NCI-H774 (cell line): ENCODE data around the gene TNFAIP2.
A peak's percentile ranks its signal among the peaks of the same experiment; 100 is the strongest.

Experiments
- DNase-seq: peaks from one replicate; lab custom pipeline; 2025; lab: John Stamatoyannopoulos, UW

The TNFAIP2 gene

DNA sequence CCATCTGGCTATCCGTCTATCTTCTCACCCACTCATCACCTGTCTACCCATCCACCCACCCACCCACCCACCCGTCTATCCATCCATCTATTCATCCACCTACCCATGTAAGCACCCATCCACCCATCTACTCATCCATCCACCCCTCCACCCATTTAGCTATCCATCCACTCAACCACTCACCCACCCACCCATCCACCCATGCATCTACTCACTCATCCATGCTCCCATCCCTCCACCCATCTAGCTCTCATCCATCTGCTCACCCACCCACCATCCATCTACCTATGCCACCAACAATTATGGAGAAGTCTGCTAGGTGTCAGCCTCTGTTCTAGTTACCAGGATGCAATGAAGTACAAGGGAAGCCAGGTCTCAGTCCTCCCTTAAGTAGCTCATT is 11.1 kb downstream of the TNFAIP2 start:
- DNase-seq, result no peak

- DNase-seq, result no peak
Measured at GRCh38 chr14:103134919-103135318, 11.7 kb downstream of the TNFAIP2 start.

- no peak for DNase-seq
Measured at GRCh38 chr14:103135333-103136260, 12.3 kb downstream of the TNFAIP2 start.

GRCh38 chr14:103136388-103137271 is 13.4 kb downstream of the TNFAIP2 start:
- no peak for DNase-seq

- no peak for DNase-seq
Measured at GRCh38 chr14:103137689-103138300, 14.5 kb downstream of the TNFAIP2 start.

DNA sequence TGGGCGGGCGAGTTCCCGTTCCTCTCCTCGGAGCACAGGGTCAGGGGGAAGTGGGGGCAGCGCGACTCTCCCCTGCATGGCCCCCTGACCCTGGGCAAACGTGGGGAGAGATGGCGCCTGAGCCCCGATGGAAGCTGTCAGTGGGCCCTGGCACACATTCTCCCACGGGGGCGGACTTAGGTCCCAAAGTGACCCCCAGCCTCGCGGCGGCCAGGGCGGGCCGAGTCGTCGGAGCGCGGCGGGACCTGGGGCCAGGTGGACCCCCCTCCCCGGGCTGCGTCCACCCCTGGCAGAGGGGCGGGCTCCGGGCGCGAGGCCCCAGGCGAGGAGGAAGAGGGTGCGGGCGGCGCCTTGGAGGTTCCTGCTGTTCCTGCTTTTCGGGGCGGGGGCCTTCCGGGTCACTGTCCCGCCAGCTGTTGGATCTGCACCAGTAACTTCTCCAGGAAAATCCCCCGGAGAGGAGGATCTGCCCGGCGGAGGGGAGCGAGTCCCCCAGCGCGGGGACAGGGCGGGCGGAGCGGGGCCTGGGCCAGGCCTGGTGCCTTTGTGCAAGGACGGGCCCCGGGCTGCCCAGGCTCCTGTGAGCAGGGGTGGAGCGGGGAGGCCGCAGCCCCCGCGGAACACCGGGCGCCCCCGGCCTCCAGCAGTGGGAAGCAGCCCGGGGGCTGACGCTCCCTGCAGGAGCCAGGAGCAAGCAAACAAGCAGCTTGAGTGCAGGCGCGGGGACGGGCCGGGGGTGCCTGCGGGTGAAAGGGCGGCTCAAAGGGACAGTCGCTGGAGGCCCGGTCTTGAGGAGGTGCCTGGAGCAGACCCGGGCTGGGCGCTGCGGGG is 15.3 kb downstream of the TNFAIP2 start:
- no peak for DNase-seq

DNA sequence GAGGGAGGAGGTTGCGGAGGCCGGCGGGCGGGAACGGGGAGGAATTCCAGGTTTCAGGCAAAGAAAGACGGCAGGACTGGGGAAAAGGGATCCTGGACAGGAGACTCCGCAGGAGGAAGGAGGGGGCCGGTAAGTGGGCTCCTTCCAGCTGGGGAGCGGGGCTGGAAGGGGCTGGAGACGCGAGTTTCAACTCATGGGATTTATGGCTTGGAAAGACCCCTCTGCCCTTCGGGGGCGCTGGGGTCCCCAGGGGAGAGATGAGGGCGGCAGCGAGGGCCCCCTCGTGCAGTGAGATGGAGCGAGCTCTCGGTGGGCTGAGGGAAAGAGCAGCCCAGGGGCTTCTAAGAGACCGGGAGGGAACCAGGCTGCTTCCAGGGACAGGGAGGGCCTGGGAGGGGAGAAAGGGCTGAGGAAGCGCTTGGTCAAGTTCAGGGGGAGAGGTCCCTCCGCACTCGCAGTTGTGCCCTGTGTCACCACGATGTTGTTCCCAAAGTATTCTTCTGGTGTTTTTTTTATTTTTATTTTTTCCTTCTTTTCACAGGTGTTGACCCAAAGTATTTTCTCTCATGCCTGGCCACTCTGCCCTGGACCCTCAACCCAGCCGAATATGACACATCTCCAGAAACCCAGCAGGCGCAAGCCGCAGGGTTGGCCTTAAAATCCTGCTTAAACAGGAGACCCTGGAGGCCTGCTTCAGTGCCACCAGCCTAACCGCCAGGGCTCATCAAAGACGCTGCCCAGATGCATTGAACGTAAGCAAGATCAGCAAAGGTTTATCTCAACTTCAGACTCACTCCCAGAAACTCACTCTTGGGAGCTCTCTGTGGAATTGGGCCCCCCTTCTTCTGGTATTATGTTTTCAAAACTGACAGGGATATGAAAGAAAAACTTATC is 16.1 kb downstream of the TNFAIP2 start:
- DNase-seq, result no peak

- peak; percentile 22 for DNase-seq
Measured at GRCh38 chr14:103140316-103141109, 17.3 kb downstream of the TNFAIP2 start.

- DNase-seq, result peak; percentile 73
Measured at GRCh38 chr14:103141117-103141796, 18.0 kb downstream of the TNFAIP2 start.

DNA sequence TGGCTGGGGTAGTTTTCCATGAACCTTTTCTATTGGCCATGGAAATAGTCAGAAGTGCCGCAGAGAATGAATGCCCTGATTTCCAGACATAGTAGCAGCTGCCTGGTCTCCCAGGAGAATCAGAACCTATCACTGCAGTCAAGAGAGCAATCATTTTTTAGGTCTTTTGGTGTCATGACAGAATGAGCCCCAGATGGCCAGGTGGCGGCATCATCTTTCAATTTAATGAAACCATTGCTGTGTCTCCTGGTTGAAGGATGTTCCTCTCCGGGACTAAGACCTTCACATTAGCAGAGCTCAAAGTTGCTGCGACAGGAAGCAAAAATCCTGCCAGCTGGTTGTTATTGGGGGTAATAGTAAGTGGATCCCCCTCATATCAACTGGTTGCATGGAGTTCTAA is 18.8 kb downstream of the TNFAIP2 start:
- DNase-seq, result no peak

GRCh38 chr14:103142721-103143302 is 19.6 kb downstream of the TNFAIP2 start:
- DNase-seq, result no peak

DNA sequence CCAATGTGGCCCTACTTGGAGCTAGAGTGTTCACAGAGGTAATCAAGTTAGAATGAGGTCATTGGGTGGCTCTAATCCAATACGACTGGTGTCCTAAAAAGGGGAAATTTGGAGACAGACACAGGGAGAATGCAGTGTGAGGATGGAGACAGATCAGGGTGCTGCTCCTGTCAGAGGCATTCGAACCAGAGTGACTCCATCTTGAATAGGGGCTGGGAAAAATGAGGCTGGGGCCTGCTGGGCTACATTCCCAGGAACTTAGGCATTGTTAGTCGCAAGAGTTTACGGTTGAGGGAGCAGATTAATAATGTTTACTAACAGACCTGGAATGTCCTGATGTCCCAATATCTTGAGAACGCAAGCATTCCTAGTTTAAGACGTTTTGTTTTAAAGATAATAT is 20.2 kb downstream of the TNFAIP2 start:
- DNase-seq, result no peak

- no peak for DNase-seq
Measured at GRCh38 chr14:103144085-103144484, 20.8 kb downstream of the TNFAIP2 start.

DNA sequence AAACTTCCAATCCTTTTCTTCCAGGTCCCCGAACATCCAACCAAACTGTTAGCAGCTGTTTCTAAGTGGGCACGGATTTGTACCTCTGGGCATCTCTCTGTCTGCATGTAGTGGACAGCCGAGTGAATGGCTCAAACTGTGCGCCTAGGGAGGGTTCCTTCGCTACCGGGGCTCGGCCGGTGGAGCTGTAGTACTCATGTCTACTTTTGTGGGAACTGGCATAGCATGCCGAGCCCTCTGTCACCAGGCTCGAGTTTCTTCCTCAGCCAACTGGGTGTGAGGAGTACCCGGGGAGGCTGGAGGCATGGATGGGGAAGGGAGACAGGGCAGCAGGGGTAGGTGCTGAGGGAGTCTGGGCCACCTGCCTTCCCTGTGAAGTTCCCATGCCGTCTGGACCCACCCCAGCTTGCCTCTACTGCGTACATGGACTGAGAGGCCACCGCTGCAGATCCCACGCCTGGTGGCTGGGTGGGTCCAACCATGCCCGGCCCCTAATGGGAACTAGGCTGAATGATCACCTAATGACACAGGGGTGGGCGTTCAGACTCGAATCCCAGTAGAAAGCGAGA is 23.0 kb downstream of the TNFAIP2 start:
- no peak for DNase-seq

GRCh38 chr14:103149351-103150237 is 26.3 kb downstream of the TNFAIP2 start:
- no peak for DNase-seq

- no peak for DNase-seq
Measured at GRCh38 chr14:103151270-103151945, 28.1 kb downstream of the TNFAIP2 start.

GRCh38 chr14:103155010-103155409 is 31.7 kb downstream of the TNFAIP2 start:
- no peak for DNase-seq
